ENCODE results near the gene ABHD15.

- TF ChIP-seq TAF1 (IDR thresholded peaks at IDR 0.05; ENCODE audit: low read depth, low read length): no peak
- no peak for TF ChIP-seq POLR2A (IDR thresholded peaks at IDR 0.05; ENCODE audit: low read depth, low read length)
- no peak for TF ChIP-seq POLR2AphosphoS5 (IDR thresholded peaks at IDR 0.05; ENCODE audit: low read depth, low read length)
- no peak for TF ChIP-seq SPI1 (IDR thresholded peaks at IDR 0.05; ENCODE audit: low read depth, low read length)
- no peak for TF ChIP-seq PAX5 (IDR thresholded peaks at IDR 0.05; ENCODE audit: insufficient read depth, low read length, severe bottlenecking)
Measured at GRCh38 chr17:29588562-29589411, 21.9 kb upstream of the ABHD15 start.

All from GM12891 (cell line).